ENCODE measurements around the gene SORL1.
"Not testable (repeated sequence)": the region's sequence is repeated elsewhere in the genome, so short reads cannot be mapped to it uniquely, and the experiment has no call there.

Gene SORL1

DNA sequence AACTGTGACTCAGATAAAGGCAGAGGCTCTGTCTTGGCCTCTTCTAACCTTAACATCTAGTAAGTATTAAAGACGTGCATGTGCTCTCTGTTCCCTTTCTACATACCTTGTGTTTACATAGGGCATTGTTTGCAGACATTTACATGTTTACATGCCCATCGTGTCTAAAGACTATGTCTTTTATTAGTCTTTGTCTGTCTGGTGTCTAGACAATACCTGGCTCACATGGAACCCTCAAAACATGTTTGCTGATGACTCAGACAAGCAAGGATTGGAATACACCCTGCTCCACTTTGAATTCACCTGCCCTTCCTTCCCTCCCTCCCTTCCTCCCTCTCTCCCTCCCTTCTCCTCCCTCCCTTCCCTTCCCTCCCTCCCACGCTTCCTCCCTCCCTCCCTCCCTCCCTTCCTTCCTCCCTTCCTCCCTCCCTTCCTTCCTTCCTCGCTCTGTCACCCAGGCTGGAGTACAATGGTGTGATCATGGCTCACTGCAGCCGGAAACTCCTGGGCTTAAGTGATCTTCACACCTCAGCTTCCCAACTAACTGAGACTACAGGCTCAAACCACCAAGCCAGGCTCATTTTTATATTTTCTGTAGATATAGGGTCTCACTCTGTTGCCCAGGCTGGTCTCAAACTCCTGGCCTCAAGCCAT lies 24.4 kb downstream of the SORL1 start:
- no peak overlapping the region for H3K4me3 ChIP-seq (ENCODE audit: low read length)
- peak overlapping the region; percentile 21 for H3K27ac ChIP-seq (ENCODE audit: low read depth, low read length)
- H3K4me1 ChIP-seq (ENCODE audit: control insufficient read depth, insufficient read depth, low read length) = no peaks in the 10 kb centered on the region

DNA sequence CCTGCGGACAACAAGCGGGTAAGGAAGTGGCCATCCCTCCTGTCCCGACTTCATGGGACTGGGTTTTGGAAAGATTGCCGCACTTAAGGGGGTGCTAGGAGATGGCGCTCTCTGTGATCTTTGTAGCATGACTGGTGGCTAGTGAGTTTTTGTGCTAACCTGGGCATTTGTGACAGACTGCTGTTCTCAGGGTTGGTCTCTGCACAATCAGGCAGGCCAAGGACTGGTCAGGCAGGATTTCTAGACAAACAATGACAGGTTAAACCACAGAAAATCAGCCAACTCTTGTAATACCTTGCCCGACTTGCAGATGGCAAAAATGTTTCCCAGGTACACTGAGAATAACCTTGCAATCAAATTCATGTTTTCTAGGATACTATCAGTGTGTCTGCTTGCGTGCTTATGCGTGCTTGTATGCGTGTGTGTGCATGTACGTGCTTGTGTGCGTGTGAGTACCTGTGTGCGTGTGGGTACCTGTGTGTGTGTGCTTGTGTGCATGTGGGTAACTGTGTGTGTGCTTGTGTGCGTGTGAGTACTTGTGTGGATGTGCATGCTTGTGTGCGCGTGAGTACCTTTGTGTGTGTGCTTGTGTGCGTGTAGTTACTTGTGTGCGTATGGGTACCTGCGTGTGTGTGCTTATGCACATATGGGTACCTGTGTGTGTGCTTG lies 26.2 kb downstream of the SORL1 start:
- Histone ChIP-seq H3K27ac (ENCODE audit: low read depth, low read length) (no peak overlapping the region), H3K4me1 (ENCODE audit: control insufficient read depth, insufficient read depth, low read length) (no peaks in the 10 kb centered on the region), H3K27me3 (ENCODE audit: control insufficient read depth, insufficient read depth, low read length) (no peaks in the 10 kb centered on the region), H3K4me3 (ENCODE audit: low read length) (no peak overlapping the region), H3K36me3 (ENCODE audit: control insufficient read depth, insufficient read depth, low read length) (peaks cover 5% of the 10 kb centered on the region), H3K9ac (ENCODE audit: low read length) (no peak overlapping the region)

More for the DNA sequence above, 24.4 kb downstream of the SORL1 start:
- no peak overlapping the region for H3K9ac ChIP-seq (ENCODE audit: low read length)
- no peaks in the 10 kb centered on the region for H3K27me3 ChIP-seq (ENCODE audit: control insufficient read depth, insufficient read depth, low read length)
- peaks cover 5% of the 10 kb centered on the region for H3K36me3 ChIP-seq (ENCODE audit: control insufficient read depth, insufficient read depth, low read length)

DNA sequence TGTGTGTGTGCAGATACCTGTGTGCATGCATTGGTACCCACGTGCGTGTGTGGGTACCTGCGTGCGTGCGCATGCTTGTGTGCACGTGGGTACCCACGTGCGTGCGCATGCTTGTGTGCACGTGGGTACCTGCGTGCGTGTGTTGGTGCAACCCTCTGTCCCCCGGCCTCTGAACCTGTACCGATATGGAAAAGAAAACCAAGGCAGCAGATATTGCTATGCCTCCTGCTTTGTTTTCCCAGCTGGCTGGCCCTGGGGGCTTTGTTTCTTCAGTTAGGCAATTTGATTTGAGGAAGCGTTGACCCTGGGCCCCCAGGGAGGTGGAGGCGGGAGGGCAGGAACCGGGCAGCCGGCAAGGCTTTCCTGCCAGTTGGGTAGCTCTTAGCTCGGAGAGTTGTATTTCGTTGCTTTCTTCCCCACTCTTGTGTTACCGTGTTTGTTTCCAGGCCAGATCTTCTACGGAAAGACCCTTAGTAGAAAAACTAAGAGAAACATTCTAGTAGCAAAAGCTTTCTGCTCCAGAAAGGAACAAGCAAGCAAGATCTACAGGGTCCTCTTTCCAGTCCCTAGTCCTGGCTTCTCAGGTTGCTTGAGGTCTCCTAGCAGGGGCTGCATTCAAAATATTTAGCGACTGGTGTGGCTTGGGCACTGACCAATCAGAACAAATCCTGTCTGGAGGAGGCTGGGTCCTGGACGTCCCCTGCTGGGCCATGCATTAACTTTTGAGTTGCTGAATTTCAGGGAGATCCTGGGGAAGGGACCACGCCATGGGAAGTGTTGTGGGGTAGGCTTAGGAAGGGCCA lies 27.0 kb downstream of the SORL1 start:
- Histone ChIP-seq H3K36me3 (ENCODE audit: control insufficient read depth, insufficient read depth, low read length) (peaks cover 5% of the 10 kb centered on the region), H3K27me3 (ENCODE audit: control insufficient read depth, insufficient read depth, low read length) (no peaks in the 10 kb centered on the region), H3K9ac (ENCODE audit: low read length) (no peak overlapping the region), H3K27ac (ENCODE audit: low read depth, low read length) (no peak overlapping the region), H3K4me3 (ENCODE audit: low read length) (no peak overlapping the region), H3K4me1 (ENCODE audit: control insufficient read depth, insufficient read depth, low read length) (no peaks in the 10 kb centered on the region)

DNA sequence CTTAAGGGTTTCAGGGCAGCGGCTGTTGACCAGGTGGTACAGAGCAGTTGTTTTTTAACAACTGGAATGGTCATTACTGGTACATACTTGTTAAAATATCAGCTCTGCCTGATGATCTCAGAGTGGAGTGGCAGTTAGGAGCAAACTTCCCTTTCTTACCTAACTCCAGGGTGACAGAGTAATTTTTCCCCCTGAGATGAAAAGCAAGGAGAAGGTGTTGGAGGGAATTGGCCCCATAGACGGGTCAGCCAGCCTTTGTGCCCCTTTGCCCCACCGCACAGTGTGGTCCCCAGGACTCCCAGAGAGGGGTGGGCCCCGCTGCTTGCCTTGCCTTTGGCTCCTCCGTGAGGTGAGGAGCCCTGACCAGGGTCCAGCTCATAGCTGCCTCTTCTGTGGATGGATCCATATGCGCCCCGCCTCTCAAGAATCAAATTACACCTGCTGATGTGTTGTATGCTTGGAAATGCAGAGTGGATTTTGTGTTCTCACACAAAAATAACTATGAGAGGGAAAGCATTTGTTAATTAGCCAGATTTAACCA lies 27.7 kb downstream of the SORL1 start:
- Histone ChIP-seq H3K4me3 (ENCODE audit: low read length) (no peak overlapping the region), H3K27me3 (ENCODE audit: control insufficient read depth, insufficient read depth, low read length) (no peaks in the 10 kb centered on the region), H3K27ac (ENCODE audit: low read depth, low read length) (no peak overlapping the region), H3K4me1 (ENCODE audit: control insufficient read depth, insufficient read depth, low read length) (no peaks in the 10 kb centered on the region), H3K9ac (ENCODE audit: low read length) (no peak overlapping the region), H3K36me3 (ENCODE audit: control insufficient read depth, insufficient read depth, low read length) (peaks cover 5% of the 10 kb centered on the region)

DNA sequence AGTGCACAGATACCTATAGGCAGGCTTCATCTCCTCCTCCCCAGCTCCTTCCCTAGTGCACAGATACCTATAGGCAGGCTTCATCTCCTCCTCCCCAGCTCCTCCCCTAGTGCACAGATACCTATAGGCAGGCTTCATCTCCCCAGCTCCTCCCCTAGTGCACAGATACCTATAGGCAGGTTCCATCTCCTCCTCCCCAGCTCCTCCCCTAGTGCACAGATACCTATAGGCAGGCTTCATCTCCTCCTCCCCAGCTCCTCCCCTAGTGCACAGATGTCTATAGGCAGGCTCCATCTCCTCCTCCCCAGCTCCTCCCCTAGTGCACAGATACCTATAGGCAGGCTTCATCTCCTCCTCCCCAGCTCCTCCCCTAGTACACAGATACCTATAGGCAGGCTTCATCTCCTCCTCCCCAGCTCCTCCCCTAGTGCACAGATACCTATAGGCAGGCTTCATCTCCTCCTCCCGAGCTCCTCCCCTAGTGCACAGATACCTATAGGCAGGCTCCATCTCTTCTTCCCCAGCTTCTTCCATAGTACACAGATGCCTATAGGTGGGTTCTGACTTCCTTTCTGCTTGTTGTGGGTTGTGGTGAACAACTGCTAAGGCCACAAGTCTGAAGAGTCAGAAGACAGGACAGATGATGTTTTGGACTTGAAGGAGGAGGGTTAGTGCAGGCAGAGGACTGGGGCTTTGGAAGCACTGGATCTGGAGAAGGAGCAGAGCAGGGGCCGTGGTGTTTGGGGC lies 29.5 kb downstream of the SORL1 start:
- H3K27ac ChIP-seq (ENCODE audit: low read depth, low read length); H3K36me3 ChIP-seq (ENCODE audit: control insufficient read depth, insufficient read depth, low read length); H3K27me3 ChIP-seq (ENCODE audit: control insufficient read depth, insufficient read depth, low read length); H3K4me1 ChIP-seq (ENCODE audit: control insufficient read depth, insufficient read depth, low read length); H3K4me3 ChIP-seq (ENCODE audit: low read length); H3K9ac ChIP-seq (ENCODE audit: low read length): not testable (repeated sequence)

DNA sequence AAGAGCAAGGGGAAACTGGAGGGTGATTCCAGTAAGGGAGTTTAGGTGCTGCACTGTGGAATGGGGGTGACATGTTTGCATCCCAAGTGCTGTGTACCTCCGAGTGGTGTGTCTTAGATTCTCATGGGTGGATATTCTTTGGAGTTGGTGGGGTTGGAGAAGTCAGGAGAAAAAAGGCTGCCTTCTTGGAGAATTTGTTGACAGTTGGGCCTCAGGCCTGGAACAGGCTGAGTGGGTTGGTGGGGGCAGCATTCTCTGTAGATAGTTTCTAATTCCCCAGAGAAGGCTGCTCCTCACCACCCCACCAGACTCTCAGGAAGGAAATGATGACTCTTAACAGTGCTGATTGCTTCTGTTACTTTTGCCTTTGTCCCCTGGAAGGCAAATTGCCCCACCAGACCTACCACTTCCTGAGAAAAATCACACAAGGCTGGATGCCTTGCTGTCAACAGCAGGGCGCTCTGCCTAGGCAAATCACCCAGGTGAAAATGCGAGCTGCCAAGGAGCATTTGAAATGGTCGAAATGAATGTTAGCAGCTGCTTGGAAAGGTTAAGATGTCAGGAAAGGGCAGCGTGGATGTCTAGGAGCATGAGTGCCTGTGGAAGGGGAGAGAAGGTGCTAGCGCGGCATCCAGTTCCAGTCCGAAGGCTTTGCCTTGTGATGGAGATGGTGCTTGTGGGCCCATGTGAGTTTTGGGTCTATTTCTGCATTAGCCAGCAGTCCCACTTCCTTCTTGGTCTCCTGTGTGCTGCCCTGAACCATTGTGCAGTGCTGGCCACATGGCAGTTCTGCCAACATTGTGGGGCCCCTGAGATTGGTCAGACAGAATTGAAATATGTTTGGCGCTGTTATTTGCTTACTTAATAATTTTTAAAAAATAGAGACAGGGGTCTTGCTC lies 30.4 kb downstream of the SORL1 start:
- Histone ChIP-seq H3K4me3 (ENCODE audit: low read length) (no peak overlapping the region), H3K27ac (ENCODE audit: low read depth, low read length) (no peak overlapping the region), H3K27me3 (ENCODE audit: control insufficient read depth, insufficient read depth, low read length) (no peaks in the 10 kb centered on the region), H3K9ac (ENCODE audit: low read length) (no peak overlapping the region), H3K4me1 (ENCODE audit: control insufficient read depth, insufficient read depth, low read length) (no peaks in the 10 kb centered on the region), H3K36me3 (ENCODE audit: control insufficient read depth, insufficient read depth, low read length) (peaks cover 5% of the 10 kb centered on the region)

DNA sequence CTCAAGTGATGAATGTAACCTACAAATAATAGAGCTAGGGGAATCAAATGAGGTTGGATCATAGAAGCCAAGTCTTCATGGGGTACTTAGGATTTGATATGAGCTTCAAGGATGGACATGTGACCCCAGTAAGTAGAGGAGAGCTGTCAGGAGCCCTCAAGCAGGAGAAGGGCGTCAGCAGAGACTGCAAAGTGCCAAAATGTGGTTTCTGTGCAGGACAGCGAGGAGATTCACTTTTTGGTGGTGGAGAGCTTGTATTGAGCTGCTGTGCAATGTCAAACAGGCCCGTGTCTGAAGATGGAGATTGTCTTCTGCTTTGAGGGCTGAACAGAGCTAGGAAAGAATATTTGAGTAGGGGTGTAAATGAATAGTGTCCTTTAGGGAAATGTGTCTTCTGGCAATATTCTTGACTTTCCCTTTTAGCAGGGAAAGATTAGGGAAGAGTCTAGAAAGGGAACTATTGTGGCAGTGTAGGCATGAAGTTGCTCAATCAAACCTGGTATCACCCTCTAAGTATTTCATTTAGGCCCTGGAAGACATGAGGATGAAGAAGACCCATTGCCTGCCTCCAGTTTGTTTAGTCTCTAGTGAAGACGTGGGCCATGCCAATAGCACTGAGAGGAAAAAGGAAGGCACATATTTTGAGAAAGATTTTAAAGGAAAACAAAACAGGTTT lies 31.8 kb downstream of the SORL1 start:
- peaks cover 4% of the 10 kb centered on the region for H3K36me3 ChIP-seq (ENCODE audit: control insufficient read depth, insufficient read depth, low read length)
- peaks cover 4% of the 10 kb centered on the region for H3K4me1 ChIP-seq (ENCODE audit: control insufficient read depth, insufficient read depth, low read length)
- H3K27ac ChIP-seq (ENCODE audit: low read depth, low read length) = no peak overlapping the region
- no peaks in the 10 kb centered on the region for H3K27me3 ChIP-seq (ENCODE audit: control insufficient read depth, insufficient read depth, low read length)
- H3K4me3 ChIP-seq (ENCODE audit: low read length) = no peak overlapping the region
- H3K9ac ChIP-seq (ENCODE audit: low read length) = no peak overlapping the region

DNA sequence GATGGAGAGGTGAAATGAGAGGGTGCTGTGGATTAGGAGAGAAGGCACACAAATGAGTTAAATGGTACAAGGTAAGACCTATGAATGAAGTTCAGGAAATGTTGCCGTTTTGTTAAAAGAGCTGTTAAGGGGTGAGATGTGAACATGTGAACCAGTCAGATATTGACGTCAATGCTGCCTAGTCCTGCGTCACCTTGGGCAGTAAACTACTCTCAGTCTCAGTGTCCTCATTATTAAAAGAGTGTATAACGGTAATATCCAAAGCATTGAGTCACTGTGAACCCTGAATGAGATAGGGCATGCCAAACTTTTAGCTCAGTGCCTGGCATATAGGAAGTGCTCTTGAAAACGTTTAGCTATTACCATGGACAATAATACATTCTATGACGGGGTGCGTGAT lies 33.1 kb downstream of the SORL1 start:
- Histone ChIP-seq H3K4me3 (ENCODE audit: low read length) (no peak overlapping the region), H3K36me3 (ENCODE audit: control insufficient read depth, insufficient read depth, low read length) (peaks cover 4% of the 10 kb centered on the region), H3K27me3 (ENCODE audit: control insufficient read depth, insufficient read depth, low read length) (no peaks in the 10 kb centered on the region), H3K9ac (ENCODE audit: low read length) (no peak overlapping the region), H3K4me1 (ENCODE audit: control insufficient read depth, insufficient read depth, low read length) (peaks cover 4% of the 10 kb centered on the region), H3K27ac (ENCODE audit: low read depth, low read length) (no peak overlapping the region)

DNA sequence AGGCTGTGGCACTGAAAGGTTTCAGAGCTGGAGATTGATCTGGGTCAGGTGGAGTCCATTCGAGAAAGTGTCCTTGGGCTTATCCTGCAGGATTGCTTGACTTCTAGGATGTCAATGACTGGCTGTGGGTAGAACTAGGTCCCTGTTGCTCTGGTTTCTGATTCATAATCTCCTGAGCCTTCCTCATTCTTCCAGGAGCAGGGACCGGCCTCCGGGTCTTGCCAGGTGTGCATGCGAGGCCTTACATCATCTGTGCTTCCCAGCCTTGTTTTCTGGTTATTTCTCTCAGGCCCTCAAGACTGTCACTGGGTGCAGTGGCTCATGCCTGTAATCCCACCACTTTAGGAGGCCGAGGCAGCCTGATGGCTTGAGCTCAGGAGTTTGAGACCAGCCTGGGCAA lies 33.9 kb downstream of the SORL1 start:
- Histone ChIP-seq H3K36me3 (ENCODE audit: control insufficient read depth, insufficient read depth, low read length) (peaks cover 4% of the 10 kb centered on the region), H3K9ac (ENCODE audit: low read length) (no peak overlapping the region), H3K4me1 (ENCODE audit: control insufficient read depth, insufficient read depth, low read length) (peaks cover 4% of the 10 kb centered on the region), H3K27ac (ENCODE audit: low read depth, low read length) (no peak overlapping the region), H3K27me3 (ENCODE audit: control insufficient read depth, insufficient read depth, low read length) (no peaks in the 10 kb centered on the region), H3K4me3 (ENCODE audit: low read length) (no peak overlapping the region)

DNA sequence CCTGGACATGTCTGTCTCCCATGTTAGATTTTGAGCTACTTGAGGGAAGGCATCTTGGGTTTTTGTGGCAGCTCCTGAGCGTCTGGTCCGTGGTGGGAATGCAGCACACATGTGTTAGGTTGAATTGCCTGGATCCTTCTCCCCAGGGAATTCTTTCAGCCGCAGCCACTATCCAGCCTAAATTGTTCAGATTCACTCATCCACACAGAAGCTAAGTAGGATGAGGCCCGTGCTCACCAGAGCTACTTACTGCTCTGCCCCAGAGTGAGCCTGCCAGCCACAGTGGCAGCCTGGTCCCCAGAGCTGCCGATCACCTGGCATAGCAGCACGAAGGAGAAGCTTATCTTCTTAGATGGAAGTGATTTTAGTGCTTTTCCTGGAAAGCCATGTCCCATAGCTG lies 35.1 kb downstream of the SORL1 start:
- no peak overlapping the region for H3K4me3 ChIP-seq (ENCODE audit: low read length)
- peaks cover 4% of the 10 kb centered on the region for H3K36me3 ChIP-seq (ENCODE audit: control insufficient read depth, insufficient read depth, low read length)
- no peak overlapping the region for H3K9ac ChIP-seq (ENCODE audit: low read length)
- no peak overlapping the region for H3K27ac ChIP-seq (ENCODE audit: low read depth, low read length)
- H3K27me3 ChIP-seq (ENCODE audit: control insufficient read depth, insufficient read depth, low read length) = no peaks in the 10 kb centered on the region
- peaks cover 4% of the 10 kb centered on the region for H3K4me1 ChIP-seq (ENCODE audit: control insufficient read depth, insufficient read depth, low read length)

DNA sequence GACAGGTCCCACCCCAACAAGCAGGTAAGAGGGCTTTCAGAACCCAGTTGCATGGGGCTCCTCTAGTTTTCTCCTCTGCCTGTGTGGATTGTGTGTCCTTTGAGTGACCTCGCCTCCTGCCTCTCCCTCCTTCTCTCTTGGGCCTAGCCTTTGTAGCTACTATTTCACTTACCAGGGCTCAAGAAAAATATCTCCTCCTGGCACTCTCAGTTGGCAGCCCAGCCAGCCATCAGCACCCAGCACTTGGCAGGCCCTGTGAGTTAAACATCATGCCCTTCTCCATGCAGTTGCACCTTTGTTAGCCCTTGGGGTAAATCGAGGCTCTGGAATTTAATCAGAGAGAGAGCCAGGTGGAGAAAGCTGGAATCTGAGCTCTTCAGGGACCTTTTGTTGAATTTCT lies 36.1 kb downstream of the SORL1 start:
- peaks cover 4% of the 10 kb centered on the region for H3K4me1 ChIP-seq (ENCODE audit: control insufficient read depth, insufficient read depth, low read length)
- no peak overlapping the region for H3K4me3 ChIP-seq (ENCODE audit: low read length)
- H3K27ac ChIP-seq (ENCODE audit: low read depth, low read length) = peak overlapping the region; percentile 58
- peaks cover 4% of the 10 kb centered on the region for H3K36me3 ChIP-seq (ENCODE audit: control insufficient read depth, insufficient read depth, low read length)
- H3K27me3 ChIP-seq (ENCODE audit: control insufficient read depth, insufficient read depth, low read length) = no peaks in the 10 kb centered on the region
- H3K9ac ChIP-seq (ENCODE audit: low read length) = no peak overlapping the region
